HEK293 (cell line): Measurements from ENCODE around the gene RAB20.
"Not testable (repeated sequence)": the region's sequence is repeated elsewhere in the genome, so short reads cannot be mapped to it uniquely, and the experiment has no call there.

ENCODE experiments used
- CTCF ChIA-PET: fragments of 350-600 bp; formaldehyde crosslinking; extraction: SDS; loops from one replicate; lab custom pipeline; 2021; ENCODE audit warnings: antibody characterized with exemption; lab: Yijun Ruan, JAX
- POLR2A ChIA-PET: fragments of 300-600 bp; formaldehyde crosslinking; extraction: SDS; loops from one replicate; lab custom pipeline; 2020; ENCODE audit warnings: antibody characterized with exemption, inconsistent platforms; lab: Yijun Ruan, JAX
- H3K27ac ChIP-seq: fragments of 200-500 bp; sonication (Bioruptor generic); 2 replicates; pipeline ENCODE4 v1.5.1; 2014; ENCODE audit warnings: low read depth, low read length, control low read depth, inconsistent platforms; ENCODE audit errors: extremely low read depth
- H3K36me3 ChIP-seq, 2 experiments: fragments of 200-500 bp in 1 of 2; sonication (Bioruptor generic) in 1 of 2; 1 replicate in 1 of 2; 2 replicates in 1 of 2; pipeline ENCODE4 v1.5.1; 2014 to 2017; ENCODE audit warnings: inconsistent platforms in 2 of 2, low read length in 2 of 2; ENCODE audit not compliant: control insufficient read depth in 2 of 2, insufficient read depth in 1 of 2
- H3K4me1 ChIP-seq: fragments of 200-500 bp; sonication (Bioruptor generic); 2 replicates; pipeline ENCODE4 v1.5.1; 2014; ENCODE audit warnings: mild to moderate bottlenecking, low read length, inconsistent platforms; ENCODE audit not compliant: control insufficient read depth, insufficient read depth
- H3K4me3 ChIP-seq: 2 replicates; pipeline ENCODE4 v1.5.1; 2011; ENCODE audit warnings: low read depth, mild to moderate bottlenecking, control low read depth, low read length, moderate library complexity
- H3K9me3 ChIP-seq: fragments of 200-500 bp; sonication (Bioruptor generic); 2 replicates; pipeline ENCODE4 v1.5.1; 2014; ENCODE audit warnings: low read depth, low read length, inconsistent platforms; ENCODE audit not compliant: control insufficient read depth, insufficient read depth
- BCL11B ChIP-seq: fragments of 450-650 bp; formaldehyde crosslinking; IDR thresholded peaks from 2 replicates; pipeline ENCODE4 v1.5.1; 2016; ENCODE audit warnings: low read depth, missing biosample characterization, missing genetic modification characterization
- HIC1 ChIP-seq: fragments of 450-650 bp; formaldehyde crosslinking; IDR thresholded peaks from 2 replicates; pipeline ENCODE4 v1.5.1; 2016; ENCODE audit warnings: missing biosample characterization, missing genetic modification characterization
- IKZF3 ChIP-seq: fragments of 450-650 bp; IDR thresholded peaks from 2 replicates; pipeline ENCODE4 v1.5.0; 2018; ENCODE audit warnings: missing biosample characterization, mild to moderate bottlenecking, missing genetic modification characterization, moderate library complexity
- OVOL3 ChIP-seq: fragments of 450-650 bp; formaldehyde crosslinking; IDR thresholded peaks from 2 replicates; pipeline ENCODE4 v1.5.1; 2016; ENCODE audit warnings: missing biosample characterization, missing genetic modification characterization
- ZBTB7A ChIP-seq: fragments of 450-650 bp; formaldehyde crosslinking; IDR thresholded peaks from 2 replicates; pipeline ENCODE4 v1.5.1; 2016; ENCODE audit warnings: low read depth, missing biosample characterization, missing genetic modification characterization
- ZIC2 ChIP-seq: fragments of 450-650 bp; formaldehyde crosslinking; IDR thresholded peaks from 2 replicates; pipeline ENCODE4 v1.5.1; 2016; ENCODE audit warnings: missing biosample characterization, missing genetic modification characterization
- ZNF138 ChIP-seq: fragments of 450-650 bp; formaldehyde crosslinking; IDR thresholded peaks from 2 replicates; pipeline ENCODE4 v1.5.1; 2016; ENCODE audit warnings: missing biosample characterization, missing genetic modification characterization, borderline replicate concordance
- ZNF140 ChIP-seq: fragments of 450-650 bp; formaldehyde crosslinking; IDR thresholded peaks from 2 replicates; pipeline ENCODE4 v1.5.1; 2016; ENCODE audit warnings: missing biosample characterization, missing genetic modification characterization
- ZNF311 ChIP-seq: fragments of 450-650 bp; formaldehyde crosslinking; IDR thresholded peaks from 2 replicates; pipeline ENCODE4 v1.5.1; 2017; ENCODE audit warnings: missing biosample characterization, missing genetic modification characterization, borderline replicate concordance
- ZNF354C ChIP-seq: fragments of 450-650 bp; formaldehyde crosslinking; IDR thresholded peaks from 2 replicates; pipeline ENCODE4 v1.5.1; 2016; ENCODE audit warnings: missing biosample characterization, missing genetic modification characterization, low read depth, borderline replicate concordance
- ZNF521 ChIP-seq: fragments of 450-650 bp; formaldehyde crosslinking; IDR thresholded peaks from 2 replicates; pipeline ENCODE4 v1.5.1; 2017; ENCODE audit warnings: missing biosample characterization, mild to moderate bottlenecking, missing genetic modification characterization
- ZNF560 ChIP-seq: fragments of 450-650 bp; formaldehyde crosslinking; IDR thresholded peaks from 2 replicates; pipeline ENCODE4 v1.5.1; 2017; ENCODE audit warnings: missing biosample characterization, missing genetic modification characterization, borderline replicate concordance
- ZNF596 ChIP-seq: fragments of 450-650 bp; IDR thresholded peaks from 2 replicates; pipeline ENCODE4 v1.5.0; 2018; ENCODE audit warnings: missing biosample characterization, mild to moderate bottlenecking, missing genetic modification characterization, moderate library complexity
- ZNF664 ChIP-seq: fragments of 450-650 bp; formaldehyde crosslinking; IDR thresholded peaks from 2 replicates; pipeline ENCODE4 v1.5.1; 2016; ENCODE audit warnings: missing biosample characterization, missing genetic modification characterization
- ZNF747 ChIP-seq: fragments of 450-650 bp; formaldehyde crosslinking; IDR thresholded peaks from 2 replicates; pipeline ENCODE4 v1.5.1; 2016; ENCODE audit warnings: missing biosample characterization, missing genetic modification characterization
- TF ChIP-seq, protein P1 (sequence below): fragments of 450-650 bp; formaldehyde crosslinking; IDR thresholded peaks from 2 replicates; pipeline ENCODE4 v1.5.1; 2017; ENCODE audit warnings: missing biosample characterization, missing genetic modification characterization
- TF ChIP-seq, protein P2 (sequence below): fragments of 450-650 bp; formaldehyde crosslinking; IDR thresholded peaks from 2 replicates; pipeline ENCODE4 v1.5.1; 2016; ENCODE audit warnings: missing biosample characterization, missing genetic modification characterization
- TF ChIP-seq, protein P3 (sequence below): fragments of 450-650 bp; formaldehyde crosslinking; IDR thresholded peaks from 2 replicates; pipeline ENCODE4 v1.5.1; 2016; ENCODE audit warnings: missing biosample characterization, missing genetic modification characterization

Gene RAB20

GRCh38 chr13:110498765-110499164 is 62.8 kb downstream of the RAB20 start:
- Histone ChIP-seq H3K27ac (no peak overlapping the region), H3K36me3 (peaks cover 0 to 55% of the 10 kb centered on the region in 2 experiments; a peak in 1 of 3 replicates), H3K4me1 (0 out of 2 replicates have a peak, but pooled peaks cover 3% of the 10 kb centered on the region), H3K9me3 (no peaks in the 10 kb centered on the region), H3K4me3 (no peak overlapping the region)
- ChIA-PET CTCF (no interaction called here), POLR2A (interaction anchor here (0.6 kb wide), 1 partner anchor 217 kb away, joined by 4 read pairs; no protein-coding TSS in a partner anchor)
- no peak for TF ChIP-seq ZNF354C
- no peak for TF ChIP-seq ZBTB7A (tag by site-specific recombination)
- TF ChIP-seq, protein P1, sequence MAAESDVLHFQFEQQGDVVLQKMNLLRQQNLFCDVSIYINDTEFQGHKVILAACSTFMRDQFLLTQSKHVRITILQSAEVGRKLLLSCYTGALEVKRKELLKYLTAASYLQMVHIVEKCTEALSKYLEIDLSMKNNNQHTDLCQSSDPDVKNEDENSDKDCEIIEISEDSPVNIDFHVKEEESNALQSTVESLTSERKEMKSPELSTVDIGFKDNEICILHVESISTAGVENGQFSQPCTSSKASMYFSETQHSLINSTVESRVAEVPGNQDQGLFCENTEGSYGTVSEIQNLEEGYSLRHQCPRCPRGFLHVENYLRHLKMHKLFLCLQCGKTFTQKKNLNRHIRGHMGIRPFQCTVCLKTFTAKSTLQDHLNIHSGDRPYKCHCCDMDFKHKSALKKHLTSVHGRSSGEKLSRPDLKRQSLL (tag by site-specific recombination): no peak
- TF ChIP-seq, protein P2, sequence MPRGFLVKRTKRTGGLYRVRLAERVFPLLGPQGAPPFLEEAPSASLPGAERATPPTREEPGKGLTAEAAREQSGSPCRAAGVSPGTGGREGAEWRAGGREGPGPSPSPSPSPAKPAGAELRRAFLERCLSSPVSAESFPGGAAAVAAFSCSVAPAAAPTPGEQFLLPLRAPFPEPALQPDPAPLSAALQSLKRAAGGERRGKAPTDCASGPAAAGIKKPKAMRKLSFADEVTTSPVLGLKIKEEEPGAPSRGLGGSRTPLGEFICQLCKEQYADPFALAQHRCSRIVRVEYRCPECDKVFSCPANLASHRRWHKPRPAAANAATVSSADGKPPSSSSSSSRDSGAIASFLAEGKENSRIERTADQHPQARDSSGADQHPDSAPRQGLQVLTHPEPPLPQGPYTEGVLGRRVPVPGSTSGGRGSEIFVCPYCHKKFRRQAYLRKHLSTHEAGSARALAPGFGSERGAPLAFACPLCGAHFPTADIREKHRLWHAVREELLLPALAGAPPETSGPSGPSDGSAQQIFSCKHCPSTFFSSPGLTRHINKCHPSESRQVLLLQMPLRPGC (tag by site-specific recombination): no peak
- no peak for TF ChIP-seq BCL11B (tag by site-specific recombination)
- TF ChIP-seq, protein P3, sequence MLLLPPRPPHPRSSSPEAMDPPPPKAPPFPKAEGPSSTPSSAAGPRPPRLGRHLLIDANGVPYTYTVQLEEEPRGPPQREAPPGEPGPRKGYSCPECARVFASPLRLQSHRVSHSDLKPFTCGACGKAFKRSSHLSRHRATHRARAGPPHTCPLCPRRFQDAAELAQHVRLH: no peak
- TF ChIP-seq ZNF747 (tag by site-specific recombination): no peak
- no peak for TF ChIP-seq ZNF596
- TF ChIP-seq ZIC2 (tag by site-specific recombination): no peak
- no peak for TF ChIP-seq HIC1 (tag by site-specific recombination)
- no peak for TF ChIP-seq OVOL3 (tag by site-specific recombination)

GRCh38 chr13:110498327-110498726 is 63.2 kb downstream of the RAB20 start:
- POLR2A ChIA-PET: no interaction called here
- H3K9me3 ChIP-seq: no peaks in the 10 kb centered on the region
- 0 out of 2 replicates have a peak, but pooled peaks cover 3% of the 10 kb centered on the region for H3K4me1 ChIP-seq
- H3K36me3 ChIP-seq: peaks cover 0 to 52% of the 10 kb centered on the region in 2 experiments; a peak in 1 of 3 replicates
- TF ChIP-seq ZNF560 (tag by site-specific recombination): no peak
- no peak for TF ChIP-seq ZNF138 (tag by site-specific recombination)
- TF ChIP-seq IKZF3 (tag by site-specific recombination): no peak
- no peak for TF ChIP-seq ZNF311 (tag by site-specific recombination)
- no peak for TF ChIP-seq OVOL3 (tag by site-specific recombination)
- peak; percentile 59; the same call in 1 of the 2 replicates for TF ChIP-seq ZNF664 (tag by site-specific recombination)
- TF ChIP-seq ZNF521 (tag by site-specific recombination): no peak
- no peak for TF ChIP-seq ZNF140
- H3K27ac ChIP-seq: no peak overlapping the region
- CTCF ChIA-PET: interaction anchor here (0.9 kb wide), 1 partner anchor 1498 kb away, joined by 3 read pairs; no protein-coding TSS in a partner anchor
- no peak overlapping the region for H3K4me3 ChIP-seq

DNA sequence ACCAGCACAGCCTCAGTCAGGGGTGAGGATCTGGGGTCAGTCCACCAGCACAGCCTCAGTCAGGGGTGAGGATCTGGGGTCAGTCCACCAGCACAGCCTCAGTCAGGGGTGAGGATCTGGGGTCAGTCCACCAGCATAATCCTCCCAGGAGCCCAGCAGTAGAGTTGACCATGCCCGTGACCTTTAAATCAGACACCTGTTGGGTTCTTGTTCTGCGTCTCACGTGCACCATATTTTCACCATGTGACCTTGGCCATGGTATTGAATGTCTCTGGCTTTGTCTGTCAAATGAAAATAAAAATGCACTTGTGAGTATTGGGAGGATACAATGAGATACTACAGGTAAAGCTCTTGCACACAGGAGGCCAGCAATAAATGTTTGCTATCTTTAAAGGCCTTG is 63.6 kb downstream of the RAB20 start:
- H3K4me1 ChIP-seq, H3K4me3 ChIP-seq, H3K9me3 ChIP-seq, H3K27ac ChIP-seq, POLR2A ChIA-PET: not testable (repeated sequence)
- H3K36me3 ChIP-seq: peaks cover 0 to 49% of the 10 kb centered on the region in 2 experiments; a peak in 1 of 3 replicates
- CTCF ChIA-PET: interaction anchor here (0.9 kb wide), 1 partner anchor 1498 kb away, joined by 3 read pairs; no protein-coding TSS in a partner anchor
